Colonic mucosa (tissue), 4 donors: Measurements from ENCODE around the gene CDK5R2. TPM values are rescaled to one million over a fixed set of nuclear protein-coding genes. Genes with fewer than 3 reads are reported as not detected.
A peak's percentile ranks its signal among the peaks of the same experiment; 100 is the strongest.

Experiments used
- DNase-seq: peaks from one replicate; pipeline ENCODE4 v3.0.0-alpha.2; 2020
- H3K27ac ChIP-seq: fragments of 200-600 bp; one replicate; pipeline ENCODE4 v1.8.0; 2021
- H3K27me3 ChIP-seq: fragments of 200-600 bp; one replicate; pipeline ENCODE4 v1.8.0; 2021
- H3K36me3 ChIP-seq: fragments of 200-600 bp; one replicate; pipeline ENCODE4 v1.8.0; 2021
- H3K4me1 ChIP-seq: fragments of 200-600 bp; one replicate; pipeline ENCODE4 v1.8.0; 2021; ENCODE audit warnings: mild to moderate bottlenecking
- H3K4me3 ChIP-seq: fragments of 200-600 bp; one replicate; pipeline ENCODE4 v1.8.0; 2021
- H3K9ac ChIP-seq, 2 donors: one replicate each; pipeline ENCODE4 v1.7.0; 2013; ENCODE audit warnings: control low read depth in 2 of 2, low read depth in 2 of 2, low read length in 2 of 2
- H3K9me3 ChIP-seq: fragments of 200-600 bp; one replicate; pipeline ENCODE4 v1.8.0; 2021
- CTCF ChIP-seq: fragments of 200-600 bp; IDR thresholded peaks from one replicate; pipeline ENCODE4 v1.8.0; 2022; ENCODE audit warnings: antibody characterized with exemption, mild to moderate bottlenecking
- intact Hi-C: fragments of 100-400 bp; cut with DNase I; formaldehyde crosslinking; loops from one replicate; pipeline ENCODE4 v1.14.1; 2022
- total RNA-seq, 2 donors: library from RNA; stranded (reverse); fragmentation: NEBNext Ultra II Directional in 1 of 2; extraction: Animal tissue kit (Norgen Biotek cat#: 25700) in 1 of 2; gene quantifications; one replicate each; pipeline ENCODE4 v1.2.1, GENCODE V29; 2021
- donor health status: healthy.
- donor health status: DM: no; HTN: no; CAD: no.
- donor health status: DM: no; HTN: no; CAD: no.

The CDK5R2 gene
- total RNA-seq, 2 donors from 2014 or later: 0.30 to 0.56 TPM

- Histone ChIP-seq H3K9me3 (no peaks in the 10 kb centered on the region), H3K27me3 (peaks cover 20% of the 10 kb centered on the region), H3K4me3 (peak overlapping the region; percentile 26), H3K4me1 (no peaks in the 10 kb centered on the region), H3K27ac (peak overlapping the region; percentile 79), H3K36me3 (no peaks in the 10 kb centered on the region), H3K9ac (peak overlapping the region; percentile 32 to 68)
- DNase-seq: peak; percentile 92
- intact Hi-C loops: no loop called here
- peak; percentile 44 for TF ChIP-seq CTCF
Measured at GRCh38 chr2:219002395-219003266, 43.2 kb downstream of the CDK5R2 start.

- DNase-seq: no peak
- Histone ChIP-seq H3K4me1 (no peaks in the 10 kb centered on the region), H3K27me3 (peaks cover 20% of the 10 kb centered on the region), H3K27ac (peak overlapping the region; percentile 79), H3K4me3 (peak overlapping the region; percentile 26), H3K36me3 (no peaks in the 10 kb centered on the region), H3K9ac (peak overlapping the region in 1 of 2 donors; percentile 68), H3K9me3 (no peaks in the 10 kb centered on the region)
- intact Hi-C loops: no loop called here
- no peak for TF ChIP-seq CTCF
Measured at GRCh38 chr2:219003267-219003634, 43.8 kb downstream of the CDK5R2 start.

- DNase-seq: no peak
- intact Hi-C loops: no loop called here
- Histone ChIP-seq H3K27me3 (peaks cover 20% of the 10 kb centered on the region), H3K9ac (no peak overlapping the region), H3K9me3 (no peaks in the 10 kb centered on the region), H3K36me3 (no peaks in the 10 kb centered on the region), H3K4me1 (no peaks in the 10 kb centered on the region), H3K27ac (no peak overlapping the region), H3K4me3 (no peak overlapping the region)
- no peak for TF ChIP-seq CTCF
Measured at GRCh38 chr2:219003979-219004378, 44.5 kb downstream of the CDK5R2 start.

GRCh38 chr2:219009294-219009693 lies 49.8 kb downstream of the CDK5R2 start:
- no peak for TF ChIP-seq CTCF
- no peak overlapping the region for H3K27ac ChIP-seq
- no peaks in the 10 kb centered on the region for H3K27me3 ChIP-seq
- DNase-seq: no peak
- no peaks in the 10 kb centered on the region for H3K36me3 ChIP-seq
- H3K4me3 ChIP-seq: no peak overlapping the region
- intact Hi-C loops: no loop called here
- no peak overlapping the region for H3K9ac ChIP-seq
- no peaks in the 10 kb centered on the region for H3K9me3 ChIP-seq
- H3K4me1 ChIP-seq: no peaks in the 10 kb centered on the region

GRCh38 chr2:219010162-219010756 lies 50.8 kb downstream of the CDK5R2 start:
- intact Hi-C loops: no loop called here

More at GRCh38 chr2:219010162-219010756, 50.8 kb downstream of the CDK5R2 start:
- no peak overlapping the region for H3K4me3 ChIP-seq
- no peaks in the 10 kb centered on the region for H3K36me3 ChIP-seq
- H3K9me3 ChIP-seq: no peaks in the 10 kb centered on the region
- no peak overlapping the region for H3K9ac ChIP-seq
- no peak for DNase-seq
- no peaks in the 10 kb centered on the region for H3K4me1 ChIP-seq
- no peaks in the 10 kb centered on the region for H3K27me3 ChIP-seq
- TF ChIP-seq CTCF: peak; percentile 28
- H3K27ac ChIP-seq: no peak overlapping the region
